Progenitor cell of endocrine pancreas (in vitro differentiated cells): ENCODE data around the gene BOLA3. TPM values are rescaled to one million over a fixed set of nuclear protein-coding genes. Genes with fewer than 3 reads are reported as not detected.

Source experiments
- DNase-seq: peaks from one replicate; pipeline ENCODE4 v3.0.0; 2021; ENCODE audit warnings: low spot score; ENCODE audit not compliant: unreplicated experiment
- H3K27ac Mint-ChIP-seq: 2 replicates; pipeline ENCODE4 v1.8.0; 2021; ENCODE audit warnings: mild to moderate bottlenecking, moderate library complexity, mixed read lengths
- H3K27me3 Mint-ChIP-seq: 2 replicates; pipeline ENCODE4 v1.8.0; 2021; ENCODE audit warnings: mixed read lengths
- H3K36me3 Mint-ChIP-seq: 2 replicates; pipeline ENCODE4 v1.8.0; 2022; ENCODE audit warnings: mixed read lengths; ENCODE audit not compliant: insufficient read depth
- H3K4me1 Mint-ChIP-seq: 2 replicates; pipeline ENCODE4 v1.8.0; 2021; ENCODE audit warnings: low read depth, mixed read lengths
- H3K4me3 Mint-ChIP-seq: 2 replicates; pipeline ENCODE4 v1.8.0; 2021; ENCODE audit warnings: low read depth, mild to moderate bottlenecking, moderate library complexity, mixed read lengths
- H3K9me3 Mint-ChIP-seq: 2 replicates; pipeline ENCODE4 v1.8.0; 2021; ENCODE audit warnings: low read depth, mixed read lengths
- CTCF ChIP-seq: fragments of 200-600 bp; sonication (generic); IDR thresholded peaks from one replicate; pipeline ENCODE4 v1.5.0; 2021; ENCODE audit warnings: antibody characterized with exemption, mild to moderate bottlenecking; ENCODE audit not compliant: unreplicated experiment
- total RNA-seq: library from RNA; stranded (reverse); gene quantifications from 2 replicates; pipeline ENCODE4 v1.2.1, GENCODE V29; 2021

The BOLA3 gene
- total RNA-seq, 1 donor from 2014 or later: 23.8 TPM

GRCh38 chr2:74107071-74107470 is 40.6 kb downstream of the BOLA3 start:
- no peaks in the 10 kb centered on the region for H3K9me3 Mint-ChIP-seq
- H3K4me1 Mint-ChIP-seq: no peaks in the 10 kb centered on the region
- no peak overlapping the region for H3K4me3 Mint-ChIP-seq
- no peaks in the 10 kb centered on the region for H3K27me3 Mint-ChIP-seq
- TF ChIP-seq CTCF: no peak
- no peak for DNase-seq
- H3K27ac Mint-ChIP-seq: no peak overlapping the region
- H3K36me3 Mint-ChIP-seq: peaks cover 9% of the 10 kb centered on the region

GRCh38 chr2:74105413-74105812 is 42.3 kb downstream of the BOLA3 start:
- Mint-ChIP-seq H3K4me3 (no peak overlapping the region), H3K9me3 (no peaks in the 10 kb centered on the region), H3K27me3 (no peaks in the 10 kb centered on the region), H3K4me1 (no peaks in the 10 kb centered on the region), H3K36me3 (peaks cover 16% of the 10 kb centered on the region), H3K27ac (no peak overlapping the region)
- TF ChIP-seq CTCF: no peak
- no peak for DNase-seq

- no peak for TF ChIP-seq CTCF
- Mint-ChIP-seq H3K27ac (no peak overlapping the region), H3K4me1 (no peaks in the 10 kb centered on the region), H3K4me3 (no peak overlapping the region), H3K9me3 (no peaks in the 10 kb centered on the region), H3K27me3 (no peaks in the 10 kb centered on the region), H3K36me3 (peaks cover 18% of the 10 kb centered on the region)
- no peak for DNase-seq
Observed at GRCh38 chr2:74104839-74105238, 42.9 kb downstream of the BOLA3 start.

GRCh38 chr2:74103763-74104162 is 43.9 kb downstream of the BOLA3 start:
- Mint-ChIP-seq H3K4me1 (no peaks in the 10 kb centered on the region), H3K36me3 (peaks cover 24% of the 10 kb centered on the region), H3K27ac (no peak overlapping the region), H3K9me3 (no peaks in the 10 kb centered on the region), H3K4me3 (no peak overlapping the region), H3K27me3 (no peaks in the 10 kb centered on the region)
- no peak for DNase-seq
- no peak for TF ChIP-seq CTCF

GRCh38 chr2:74102516-74102915 is 45.2 kb downstream of the BOLA3 start:
- no peak for DNase-seq
- peaks cover 24% of the 10 kb centered on the region for H3K36me3 Mint-ChIP-seq
- no peak overlapping the region for H3K4me3 Mint-ChIP-seq
- H3K9me3 Mint-ChIP-seq: no peaks in the 10 kb centered on the region
- H3K4me1 Mint-ChIP-seq: no peaks in the 10 kb centered on the region
- H3K27me3 Mint-ChIP-seq: no peaks in the 10 kb centered on the region
- no peak overlapping the region for H3K27ac Mint-ChIP-seq
- no peak for TF ChIP-seq CTCF
